NCI-H69 (cell line): ENCODE results near the gene MTX1.
"Not testable (repeated sequence)": the region's sequence is repeated elsewhere in the genome, so short reads cannot be mapped to it uniquely, and the experiment has no call there.

Experiments used
- DNase-seq: peaks from one replicate; lab custom pipeline; 2025; lab: John Stamatoyannopoulos, UW

MTX1 gene

GRCh38 chr1:155207806-155208540 lies 522 bp upstream of the MTX1 start, which contains the start of gene THBS3:
Gene THBS3, minus strand, starts transcription at chr1:155207897. Its CDS starts 21 bp downstream, at chr1:155207876.
- peak; percentile 90 for DNase-seq

GRCh38 chr1:155209312-155209721 lies 822 bp downstream of the MTX1 start:
- no peak for DNase-seq

DNA sequence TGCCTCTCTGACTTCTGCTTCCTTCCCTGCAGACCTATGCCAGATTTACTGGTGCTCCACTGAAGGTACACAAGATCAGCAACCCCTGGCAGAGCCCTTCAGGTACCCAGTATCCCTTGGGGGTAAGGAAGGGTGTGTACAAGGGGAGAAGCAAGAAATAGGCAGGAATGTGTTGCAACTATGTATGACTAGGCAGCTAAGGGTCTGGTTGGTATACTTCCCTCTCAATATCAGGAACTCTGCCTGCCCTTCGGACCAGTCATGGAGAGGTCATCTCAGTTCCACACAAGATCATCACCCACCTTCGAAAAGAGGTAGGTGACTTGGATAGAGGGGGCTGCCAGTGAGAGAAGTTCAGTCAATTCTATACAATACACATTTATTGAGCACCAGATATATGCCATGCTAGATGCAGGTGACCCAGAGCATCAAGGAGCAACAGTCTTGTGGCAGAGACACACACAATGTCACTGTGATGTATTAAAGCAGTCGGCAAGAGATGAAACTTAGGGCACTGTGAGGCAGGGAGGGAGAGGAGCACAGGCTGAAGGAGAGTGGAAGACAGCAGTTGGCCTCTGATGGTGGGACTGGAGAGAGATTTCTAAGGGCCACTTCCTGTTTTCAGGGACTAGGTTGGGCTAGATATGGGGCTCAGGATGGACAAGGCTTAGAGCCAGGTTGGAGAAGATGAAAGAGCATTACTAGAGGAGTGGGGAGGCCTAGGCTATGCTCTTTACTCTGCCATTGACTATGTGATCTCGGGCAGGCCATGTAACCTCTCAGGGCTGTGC lies 2.0 kb downstream of the MTX1 start:
- DNase-seq, result no peak

- DNase-seq, result not testable (repeated sequence)
Measured at GRCh38 chr1:155211381-155212050, 3.0 kb downstream of the MTX1 start.

DNA sequence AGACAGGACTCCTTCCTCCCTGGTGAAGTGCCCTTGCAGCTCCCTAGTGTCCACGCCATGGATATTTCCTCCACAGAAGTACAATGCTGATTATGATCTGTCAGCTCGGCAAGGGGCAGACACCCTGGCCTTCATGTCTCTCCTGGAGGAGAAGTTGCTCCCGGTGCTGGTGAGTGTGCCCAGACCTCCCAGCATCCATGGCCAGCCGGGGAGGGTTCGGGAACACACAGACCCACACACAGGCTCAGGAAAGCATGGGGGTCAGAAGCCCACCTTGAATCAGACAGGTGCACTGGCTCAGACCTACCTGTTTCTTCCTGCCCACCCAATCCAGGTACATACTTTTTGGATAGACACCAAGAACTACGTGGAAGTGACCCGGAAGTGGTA lies 3.6 kb downstream of the MTX1 start:
- not testable (repeated sequence) for DNase-seq

- DNase-seq, result not testable (repeated sequence)
Measured at GRCh38 chr1:155214702-155215101, 6.2 kb downstream of the MTX1 start.

DNA sequence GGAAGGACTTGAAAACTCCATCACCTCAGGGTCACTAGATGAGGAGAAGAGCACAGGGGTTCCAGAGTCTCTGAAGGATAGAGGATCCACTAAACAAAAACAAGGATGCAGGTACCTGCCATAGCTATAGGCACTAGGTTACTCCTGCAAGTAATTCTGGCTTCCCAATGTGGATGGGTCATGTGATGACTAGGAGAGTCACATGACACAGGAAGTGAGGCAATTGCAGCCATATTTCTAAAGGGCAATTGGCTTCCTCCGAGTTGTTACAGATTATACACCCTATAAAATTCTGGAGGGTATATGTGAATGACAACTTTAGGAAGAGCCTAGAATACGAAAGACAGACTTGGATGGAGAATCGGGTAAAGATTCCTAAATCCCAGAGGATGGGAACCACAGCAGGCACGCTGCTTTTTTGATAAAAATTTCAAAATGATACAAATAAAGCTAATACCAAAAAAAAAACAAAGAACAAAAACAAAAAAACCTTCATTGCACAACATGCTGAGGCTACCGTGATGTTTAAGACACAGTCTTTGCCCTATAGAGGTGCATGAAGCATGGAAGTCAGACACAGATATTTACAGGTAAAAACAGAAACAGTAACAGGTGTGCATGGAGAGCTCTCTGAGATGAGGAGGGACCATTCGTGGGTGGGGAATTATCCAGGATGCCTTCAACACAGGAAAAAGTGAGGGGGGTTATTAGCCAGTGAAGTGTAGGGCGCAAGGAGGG lies 10.5 kb downstream of the MTX1 start:
- peak; percentile 80 for DNase-seq

DNA sequence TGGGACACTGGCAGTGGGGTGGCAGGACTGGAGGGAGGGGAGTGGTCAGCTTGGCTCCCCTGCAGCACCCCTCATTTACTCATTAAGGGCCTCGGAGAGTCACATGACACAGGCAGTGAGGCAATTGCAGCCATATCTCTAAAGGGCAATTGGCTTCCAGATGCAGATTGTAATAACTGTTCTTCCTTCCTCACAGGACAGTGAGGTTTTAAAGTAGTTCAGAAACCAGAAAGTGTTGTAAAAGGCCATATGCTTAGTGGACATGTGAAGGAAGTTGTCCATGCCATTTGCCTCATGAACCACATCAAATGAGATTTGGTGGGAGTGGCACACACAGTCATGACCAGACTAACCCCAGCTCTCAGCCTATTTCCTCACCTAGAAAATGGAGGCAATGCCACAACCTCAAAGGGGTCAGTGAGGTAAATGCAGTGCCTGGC lies 11.1 kb downstream of the MTX1 start:
- peak; percentile 66 for DNase-seq

DNA sequence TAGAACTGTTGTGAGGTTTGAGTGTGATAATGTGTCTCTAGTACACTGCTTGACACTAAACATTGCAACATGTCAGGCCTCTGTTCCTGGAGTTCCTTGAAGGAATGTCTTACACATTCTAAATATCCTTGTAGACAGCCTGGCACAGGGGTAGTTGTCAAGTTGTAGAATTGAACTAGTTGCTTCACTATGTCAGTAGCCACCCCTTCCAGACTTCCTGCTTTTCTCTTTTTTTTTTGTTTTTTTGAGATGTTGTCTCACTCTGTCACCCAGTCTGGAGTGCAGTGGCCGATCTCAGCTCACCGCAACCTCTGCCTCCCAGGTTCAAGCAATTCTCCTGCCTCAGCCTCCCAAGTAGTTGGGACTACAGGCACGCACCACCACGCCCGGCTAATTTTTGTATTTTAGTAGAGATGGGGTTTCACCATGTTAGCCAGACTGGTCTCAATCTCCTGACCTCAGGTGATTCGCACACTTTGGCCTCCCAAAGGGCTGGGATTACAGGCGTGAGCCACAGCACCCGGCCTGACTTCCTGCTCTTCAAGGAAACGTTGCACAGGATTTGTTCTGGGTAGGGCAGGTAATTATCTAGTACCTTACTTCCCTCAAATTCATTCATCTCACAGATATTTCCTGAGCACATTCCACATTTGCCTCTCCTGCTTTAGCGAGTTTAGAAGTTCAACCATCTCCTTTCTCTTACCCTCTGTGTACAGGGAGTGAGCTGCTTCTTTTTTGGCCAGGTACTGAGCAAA lies 11.9 kb downstream of the MTX1 start:
- DNase-seq, result not testable (repeated sequence)

DNA sequence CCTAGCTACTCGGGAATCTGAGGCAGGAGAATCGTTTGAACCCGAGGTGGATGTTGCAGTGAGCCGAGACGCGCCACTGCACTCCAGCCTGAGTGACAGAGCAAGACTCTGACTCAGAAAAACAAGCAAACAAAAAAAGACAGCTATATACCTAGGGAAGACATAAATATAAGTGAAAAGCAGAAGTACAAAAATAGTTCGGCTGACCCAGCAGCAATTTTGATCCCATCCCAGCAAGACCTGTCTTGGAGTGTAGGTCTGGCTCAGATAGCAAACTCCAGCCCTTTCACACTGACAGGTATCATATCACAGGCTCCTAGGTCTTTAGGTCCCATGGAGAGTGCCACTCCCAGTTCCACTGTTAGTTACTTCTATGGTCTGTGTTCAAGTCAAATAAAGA lies 14.6 kb downstream of the MTX1 start:
- DNase-seq, result no peak

DNA sequence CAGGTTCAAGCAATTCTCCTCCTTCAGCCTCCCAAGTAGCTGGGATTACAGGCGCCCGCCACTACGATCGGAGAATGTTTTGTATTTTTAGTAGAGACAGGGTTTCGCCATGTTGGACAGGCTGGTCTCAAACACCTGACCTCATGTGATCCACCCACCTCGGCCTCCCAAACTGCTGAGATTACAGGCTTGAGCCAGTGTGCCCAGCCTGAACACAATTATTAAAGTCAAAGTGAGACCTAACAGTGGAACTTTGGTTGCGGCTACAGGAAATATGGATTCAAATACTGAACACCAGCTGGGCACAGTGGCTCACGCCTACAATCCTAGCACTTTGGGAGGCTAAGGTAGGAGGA lies 16.9 kb downstream of the MTX1 start:
- DNase-seq, result not testable (repeated sequence)

GRCh38 chr1:155226188-155226909 lies 17.9 kb downstream of the MTX1 start:
- DNase-seq, result peak; percentile 89

DNA sequence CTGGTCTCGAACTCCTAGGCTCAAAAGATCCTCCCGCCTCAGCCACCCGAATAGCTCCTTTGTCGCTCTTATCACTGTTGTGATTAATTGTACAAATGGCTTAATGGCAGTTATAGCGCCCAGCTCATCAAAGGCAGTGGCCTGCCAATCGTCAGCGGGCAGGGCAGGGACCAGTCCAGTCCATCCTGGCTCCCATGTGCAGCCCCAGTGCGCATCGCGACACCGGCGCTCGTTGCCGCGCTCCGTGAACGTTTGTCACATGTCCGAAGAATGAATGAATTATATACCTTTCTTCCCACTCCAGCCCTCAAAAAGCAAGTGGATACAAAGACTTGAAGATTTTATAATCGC lies 18.4 kb downstream of the MTX1 start:
- DNase-seq, result peak; percentile 83

GRCh38 chr1:155227261-155228095 lies 19.0 kb downstream of the MTX1 start:
- peak; percentile 100 for DNase-seq

DNA sequence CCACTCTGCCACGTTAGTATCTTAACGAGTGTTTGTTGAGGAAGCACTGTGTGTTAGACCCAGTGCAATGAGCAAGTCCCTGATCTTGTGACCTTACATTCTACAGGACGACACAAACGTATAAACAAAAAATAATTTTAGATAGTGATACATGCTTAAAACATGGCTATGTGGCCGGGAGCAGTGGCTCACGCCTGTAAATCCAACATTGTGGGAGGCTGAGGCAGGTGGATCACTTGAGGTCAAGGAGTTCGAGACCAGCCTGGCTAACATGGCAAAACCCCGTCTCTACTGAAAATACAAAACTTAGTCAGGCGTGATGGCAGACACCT lies 19.6 kb downstream of the MTX1 start:
- no peak for DNase-seq

GRCh38 chr1:155231302-155231701 lies 22.8 kb downstream of the MTX1 start:
- DNase-seq, result not testable (repeated sequence)

DNA sequence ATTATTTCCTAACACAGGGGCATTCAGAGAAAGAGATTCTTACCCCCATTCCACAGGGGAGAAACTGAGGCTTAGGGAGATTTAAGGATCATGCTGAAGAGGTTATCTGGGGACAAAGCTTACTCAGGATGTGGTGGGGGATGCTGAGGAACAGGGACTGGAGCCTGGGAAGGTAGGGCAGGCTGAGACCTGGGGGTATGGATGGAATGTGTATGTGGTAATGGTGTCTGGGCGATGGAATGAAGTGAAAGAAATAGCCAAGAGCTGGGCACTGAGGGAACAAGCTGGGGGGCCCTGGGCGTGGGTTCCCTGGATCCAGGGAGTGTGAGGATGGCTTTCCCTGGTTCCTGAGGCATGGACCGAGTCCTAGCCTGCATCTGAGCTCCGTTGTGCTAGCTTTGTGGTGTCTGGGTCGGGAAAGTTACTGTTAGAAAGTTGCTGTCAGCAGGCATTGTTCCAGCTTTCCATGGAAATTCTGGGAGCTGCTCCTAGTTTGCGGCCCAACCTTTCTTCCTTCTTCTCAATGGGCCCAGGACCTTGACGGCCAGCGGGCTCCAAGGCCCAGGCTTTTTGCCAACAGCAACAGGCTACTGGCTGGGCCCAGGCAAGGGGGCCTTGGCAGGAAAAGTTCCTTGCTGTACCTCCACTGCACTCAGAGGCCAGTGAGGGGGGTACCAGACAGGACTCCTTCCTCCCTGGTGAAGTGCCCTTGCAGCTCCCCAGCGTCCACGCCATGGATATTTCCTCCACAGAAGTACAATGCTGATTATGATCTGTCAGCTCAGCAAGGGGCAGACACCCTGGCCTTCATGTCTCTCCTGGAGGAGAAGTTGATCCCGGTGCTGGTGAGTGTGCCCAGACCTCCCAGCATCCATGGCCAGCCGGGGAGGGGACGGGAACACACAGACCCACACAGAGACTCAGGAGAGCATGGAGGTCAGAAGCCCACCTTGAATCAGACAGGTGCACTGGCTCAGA lies 23.8 kb downstream of the MTX1 start:
- DNase-seq, result not testable (repeated sequence)

DNA sequence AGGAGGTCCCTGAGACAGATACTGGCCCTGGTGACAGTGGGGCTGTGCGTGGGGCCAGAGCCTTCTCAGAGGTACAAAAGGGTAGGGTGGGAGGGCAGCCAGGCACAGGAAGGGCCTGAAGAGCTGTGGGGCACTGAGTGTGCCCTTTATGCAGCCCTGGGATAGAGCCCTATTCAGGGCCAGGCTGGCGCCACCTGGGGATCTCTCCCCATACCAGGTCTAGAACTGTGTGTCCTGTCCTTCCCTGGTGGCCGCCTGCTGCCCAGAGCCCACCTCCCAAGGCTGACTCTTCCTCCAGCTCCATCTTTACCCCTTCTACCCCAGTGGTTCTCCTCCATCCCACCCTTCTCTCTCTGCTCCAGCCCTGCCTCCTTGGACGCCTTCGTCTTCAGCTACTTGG lies 25.0 kb downstream of the MTX1 start:
- not testable (repeated sequence) for DNase-seq

GRCh38 chr1:155235375-155235774 lies 26.9 kb downstream of the MTX1 start:
- not testable (repeated sequence) for DNase-seq
